ENCODE data around the gene PTGFRN.
"Not testable (repeated sequence)": the region's sequence is repeated elsewhere in the genome, so short reads cannot be mapped to it uniquely, and the experiment has no call there.

Gene PTGFRN

GRCh38 chr1:116939780-116940543, 30.2 kb downstream of the PTGFRN start:
- intact Hi-C loops (cut with DNase I); DNase-seq: not testable (repeated sequence)

- intact Hi-C loops (cut with DNase I), result no loop called here
Measured at GRCh38 chr1:116940814-116941599, 31.3 kb downstream of the PTGFRN start.

GRCh38 chr1:116941670-116942069, 32.0 kb downstream of the PTGFRN start:
- intact Hi-C loops (cut with DNase I), result no loop called here

More at GRCh38 chr1:116940814-116941599, 31.3 kb downstream of the PTGFRN start:
- no peak for DNase-seq

GRCh38 chr1:116942344-116942743, 32.6 kb downstream of the PTGFRN start:
- no peak for DNase-seq
- intact Hi-C loops (cut with DNase I), result no loop called here

More at GRCh38 chr1:116941670-116942069, 32.0 kb downstream of the PTGFRN start:
- no peak for DNase-seq

GRCh38 chr1:116943438-116943837, 33.7 kb downstream of the PTGFRN start:
- intact Hi-C loops (cut with DNase I), result no loop called here

GRCh38 chr1:116944613-116945012, 34.9 kb downstream of the PTGFRN start:
- intact Hi-C loops (cut with DNase I), result no loop called here
- DNase-seq, result peak in 1 of 10 donors; percentile 84

More at GRCh38 chr1:116943438-116943837, 33.7 kb downstream of the PTGFRN start:
- no peak for DNase-seq

GRCh38 chr1:116945421-116945820, 35.7 kb downstream of the PTGFRN start:
- intact Hi-C loops (cut with DNase I), result no loop called here
- no peak for DNase-seq

GRCh38 chr1:116945996-116946395, 36.3 kb downstream of the PTGFRN start:
- intact Hi-C loops (cut with DNase I), result no loop called here
- no peak for DNase-seq

GRCh38 chr1:116947092-116947860, 37.6 kb downstream of the PTGFRN start:
- intact Hi-C loops (cut with DNase I), result no loop called here
- DNase-seq, result no peak

- no peak for DNase-seq
- intact Hi-C loops (cut with DNase I), result no loop called here
Measured at GRCh38 chr1:116948046-116948445, 38.3 kb downstream of the PTGFRN start.

GRCh38 chr1:116948642-116949041, 38.9 kb downstream of the PTGFRN start:
- DNase-seq, result no peak
- intact Hi-C loops (cut with DNase I), result no loop called here

- intact Hi-C loops (cut with DNase I), result no loop called here
- DNase-seq, result no peak
Measured at GRCh38 chr1:116949213-116949985, 39.7 kb downstream of the PTGFRN start.

- intact Hi-C loops (cut with DNase I), result no loop called here
- DNase-seq, result no peak
Measured at GRCh38 chr1:116950517-116951199, 40.9 kb downstream of the PTGFRN start.

- intact Hi-C loops (cut with DNase I), result no loop called here
- no peak for DNase-seq
Measured at GRCh38 chr1:116951200-116951935, 41.7 kb downstream of the PTGFRN start.

- intact Hi-C loops (cut with DNase I), result no loop called here
- no peak for DNase-seq
Measured at GRCh38 chr1:116952738-116953275, 43.1 kb downstream of the PTGFRN start.

GRCh38 chr1:116954440-116954839, 44.7 kb downstream of the PTGFRN start:
- no peak for DNase-seq
- intact Hi-C loops (cut with DNase I), result no loop called here

GRCh38 chr1:116956378-116956777, 46.7 kb downstream of the PTGFRN start:
- intact Hi-C loops (cut with DNase I), result no loop called here
- DNase-seq, result no peak

GRCh38 chr1:116957646-116958045, 47.9 kb downstream of the PTGFRN start:
- no peak for DNase-seq

GRCh38 chr1:116958110-116958509, 48.4 kb downstream of the PTGFRN start:
- intact Hi-C loops (cut with DNase I), result no loop called here
- DNase-seq, result no peak

More at GRCh38 chr1:116957646-116958045, 47.9 kb downstream of the PTGFRN start:
- intact Hi-C loops (cut with DNase I), result no loop called here
